A172 (cell line): ENCODE results near the gene ACD. TPM values are rescaled to one million over a fixed set of nuclear protein-coding genes. Genes with fewer than 3 reads are reported as not detected.
A peak's percentile ranks its signal among the peaks of the same experiment; 100 is the strongest.

ENCODE experiments used
- DNase-seq: peaks from one replicate; pipeline ENCODE4 v3.0.0-alpha.2; 2015; ENCODE audit warnings: low spot score
- total RNA-seq: library from RNA; depleted of rRNA; stranded (reverse); fragments of >200 nt; shearing (Covaris generic); gene quantifications from 2 replicates; pipeline ENCODE4 v1.2.3, GENCODE V29; 2014

ACD gene
- total RNA-seq, 1 experiment from 2014 or later: 43.0 TPM

DNA sequence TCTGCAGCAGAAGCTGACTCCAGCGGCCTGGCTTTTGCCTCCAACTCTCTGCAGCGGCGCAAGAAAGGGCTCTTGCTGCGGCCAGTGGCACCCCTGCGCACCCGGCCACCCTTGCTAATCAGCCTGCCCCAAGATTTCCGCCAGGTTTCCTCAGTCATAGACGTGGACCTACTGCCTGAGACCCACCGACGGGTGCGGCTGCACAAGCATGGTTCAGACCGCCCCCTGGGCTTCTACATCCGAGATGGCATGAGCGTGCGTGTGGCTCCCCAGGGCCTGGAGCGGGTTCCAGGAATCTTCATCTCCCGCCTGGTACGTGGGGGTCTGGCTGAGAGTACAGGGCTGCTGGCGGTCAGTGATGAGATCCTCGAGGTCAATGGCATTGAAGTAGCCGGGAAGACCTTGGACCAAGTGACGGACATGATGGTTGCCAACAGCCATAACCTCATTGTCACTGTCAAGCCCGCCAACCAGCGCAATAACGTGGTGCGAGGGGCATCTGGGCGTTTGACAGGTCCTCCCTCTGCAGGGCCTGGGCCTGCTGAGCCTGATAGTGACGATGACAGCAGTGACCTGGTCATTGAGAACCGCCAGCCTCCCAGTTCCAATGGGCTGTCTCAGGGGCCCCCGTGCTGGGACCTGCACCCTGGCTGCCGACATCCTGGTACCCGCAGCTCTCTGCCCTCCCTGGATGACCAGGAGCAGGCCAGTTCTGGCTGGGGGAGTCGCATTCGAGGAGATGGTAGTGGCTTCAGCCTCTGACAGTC, 2.0 kb upstream of the ACD start:
- no peak for DNase-seq

DNA sequence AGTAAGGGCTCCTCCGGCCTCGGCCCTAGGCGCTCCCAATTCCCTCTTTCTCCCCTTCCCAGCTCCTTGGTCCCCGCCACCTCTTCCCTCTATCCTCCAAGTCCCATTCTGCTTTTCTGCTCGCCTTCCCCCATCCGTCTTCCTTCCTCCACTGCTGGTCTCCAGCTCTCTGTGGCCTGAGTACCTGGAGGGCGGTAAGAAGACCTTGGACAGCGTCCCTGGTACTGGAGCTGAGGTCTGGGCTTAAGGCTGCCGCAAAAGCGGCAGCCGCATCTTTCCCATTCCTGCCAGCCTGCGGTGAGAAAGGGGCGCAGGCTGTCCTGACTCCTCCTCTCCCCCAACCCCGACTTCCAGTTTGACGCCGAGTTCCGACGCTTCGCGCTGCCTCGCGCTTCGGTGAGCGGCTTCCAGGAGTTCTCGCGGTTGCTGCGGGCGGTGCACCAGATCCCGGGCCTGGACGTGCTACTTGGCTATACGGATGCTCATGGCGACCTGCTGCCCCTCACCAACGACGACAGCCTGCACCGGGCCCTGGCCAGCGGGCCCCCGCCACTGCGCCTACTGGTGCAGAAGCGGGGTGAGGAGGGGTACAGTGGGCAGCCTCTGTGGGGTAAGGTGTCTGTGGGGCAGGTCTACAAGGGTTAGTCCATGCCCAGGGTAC, 1.2 kb upstream of the ACD start:
- peak; percentile 38 for DNase-seq

DNA sequence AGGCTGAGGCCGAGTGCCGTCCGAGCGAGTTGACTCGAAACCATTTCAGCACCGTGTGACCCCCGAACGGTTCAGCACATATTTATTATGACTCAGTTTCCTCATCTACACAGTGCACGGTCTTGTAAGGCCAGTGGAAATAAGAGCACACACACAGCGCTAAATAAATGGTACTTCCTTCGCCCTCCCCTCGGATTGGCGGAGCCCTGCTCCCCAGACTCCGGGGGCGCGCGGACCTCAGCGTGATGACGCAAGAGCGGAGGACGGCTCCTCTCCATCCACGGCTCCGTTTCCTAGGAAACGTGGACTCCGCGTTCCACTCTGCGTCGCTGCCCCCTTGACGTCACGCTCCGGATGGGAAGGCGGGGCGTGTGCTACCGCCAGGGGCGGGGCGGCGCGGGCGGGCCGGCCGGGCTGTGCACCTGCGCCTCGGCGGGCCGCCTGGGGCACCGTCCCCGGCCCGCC, 536 bp upstream of the ACD start, which contains the start of gene PARD6A:
PARD6A (plus strand) TSS at position 397 of the 465 bp plus-strand sequence. CDS start 79 bp downstream, outside the sequence.
- DNase-seq: peak; percentile 91

DNA sequence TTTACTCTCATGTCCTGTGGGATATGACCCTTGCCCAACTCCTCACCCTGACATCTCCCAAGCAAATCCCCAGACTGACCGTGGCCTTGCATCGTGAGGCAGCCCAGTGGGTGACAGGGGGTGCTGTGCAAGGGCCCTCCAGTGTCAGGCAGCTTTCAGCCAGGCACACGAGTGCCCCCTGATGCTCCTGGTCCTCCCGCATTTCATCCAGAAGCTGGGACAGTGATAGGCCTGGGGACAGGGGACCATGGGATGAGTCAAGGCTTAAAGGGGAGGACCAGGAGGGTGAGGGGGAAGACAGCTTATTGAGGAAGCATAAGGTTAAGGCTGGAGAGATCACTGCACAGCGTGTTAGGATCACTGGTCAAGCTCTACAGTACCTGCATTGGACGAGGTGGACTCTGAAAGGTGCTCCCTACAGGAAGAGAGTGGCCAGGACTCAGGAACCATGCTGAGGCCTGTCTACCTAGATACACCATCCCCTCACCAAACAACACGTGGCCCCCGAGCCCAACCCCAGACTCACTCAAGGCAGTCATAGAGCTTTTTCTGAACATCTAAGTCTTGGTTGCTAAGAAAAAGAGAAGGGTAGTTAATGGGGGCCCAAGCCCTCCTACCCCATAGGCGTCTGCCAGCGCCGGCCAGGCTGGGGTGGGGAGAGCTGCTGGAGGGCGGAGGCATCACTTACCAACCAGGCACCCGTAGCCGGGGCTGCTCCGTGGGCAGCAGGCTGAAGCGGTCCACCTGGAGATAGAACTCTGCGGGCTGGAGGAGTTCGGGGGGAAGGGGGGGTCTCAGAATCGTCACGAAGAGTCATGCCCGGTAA, 998 bp downstream of the ACD start:
- DNase-seq: no peak

DNA sequence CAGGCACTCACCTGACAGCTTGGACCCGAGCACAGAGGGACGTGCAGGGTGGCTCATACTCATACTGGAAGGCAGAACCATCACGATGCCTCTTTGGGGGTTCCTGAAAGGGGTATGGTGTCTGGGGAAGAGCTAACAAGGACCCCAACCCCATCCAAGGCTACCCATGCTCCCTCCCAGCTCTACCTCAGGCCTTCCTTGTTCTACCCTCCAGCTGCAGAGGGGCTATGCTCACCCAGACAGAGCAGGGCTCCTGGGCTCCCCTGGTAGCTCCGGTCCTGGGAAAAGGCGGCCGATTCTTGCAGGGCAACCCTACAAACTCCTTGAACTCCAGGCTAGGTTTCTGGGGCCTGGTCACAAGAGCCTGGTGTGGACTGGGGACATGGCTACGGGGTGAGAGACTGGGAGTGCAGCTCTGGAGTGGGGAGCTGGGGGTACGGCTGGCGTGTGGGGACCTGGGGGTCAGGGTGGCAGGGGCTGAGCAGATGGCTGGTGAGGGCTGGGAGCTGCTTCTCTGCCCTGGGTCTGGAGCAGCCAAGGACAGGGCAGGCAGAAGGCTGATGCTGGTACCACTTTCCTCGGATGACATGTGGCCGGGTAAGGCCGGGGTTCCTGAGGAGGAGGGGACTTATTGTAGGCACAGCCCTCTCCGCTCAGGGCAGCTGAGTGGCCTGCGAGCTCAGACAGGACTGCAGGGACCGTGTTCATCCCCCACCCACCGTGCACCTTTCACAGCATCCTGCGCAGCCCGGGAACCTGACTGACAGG, 2.1 kb downstream of the ACD start:
- no peak for DNase-seq

DNA sequence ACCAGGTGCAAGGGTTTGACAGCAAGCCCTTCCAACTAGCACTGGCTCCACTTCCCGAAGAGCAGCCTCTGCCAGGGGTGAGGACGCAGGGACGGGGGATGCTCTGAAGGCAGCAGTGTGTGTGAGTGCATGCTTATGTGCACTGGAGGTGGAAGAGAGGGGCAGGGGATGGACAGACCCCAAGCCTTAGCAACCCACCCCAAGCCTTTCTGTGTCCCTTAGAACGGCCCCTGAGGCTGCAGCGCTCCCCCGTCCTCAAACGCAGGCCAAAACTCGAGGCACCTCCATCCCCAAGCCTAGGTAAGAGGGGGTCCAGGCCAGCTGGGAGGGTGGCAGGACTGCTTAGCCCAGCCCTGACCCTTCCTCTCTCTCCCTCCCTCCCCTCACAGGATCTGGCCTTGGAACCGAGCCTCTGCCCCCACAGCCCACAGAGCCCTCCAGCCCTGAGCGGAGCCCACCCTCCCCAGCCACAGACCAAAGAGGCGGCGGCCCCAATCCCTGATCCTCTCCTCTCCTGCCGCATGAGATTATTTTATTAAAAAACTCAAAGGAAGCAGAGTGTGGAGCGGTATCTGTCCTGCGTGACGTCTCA, 2.9 kb downstream of the ACD start:
- no peak for DNase-seq

DNA sequence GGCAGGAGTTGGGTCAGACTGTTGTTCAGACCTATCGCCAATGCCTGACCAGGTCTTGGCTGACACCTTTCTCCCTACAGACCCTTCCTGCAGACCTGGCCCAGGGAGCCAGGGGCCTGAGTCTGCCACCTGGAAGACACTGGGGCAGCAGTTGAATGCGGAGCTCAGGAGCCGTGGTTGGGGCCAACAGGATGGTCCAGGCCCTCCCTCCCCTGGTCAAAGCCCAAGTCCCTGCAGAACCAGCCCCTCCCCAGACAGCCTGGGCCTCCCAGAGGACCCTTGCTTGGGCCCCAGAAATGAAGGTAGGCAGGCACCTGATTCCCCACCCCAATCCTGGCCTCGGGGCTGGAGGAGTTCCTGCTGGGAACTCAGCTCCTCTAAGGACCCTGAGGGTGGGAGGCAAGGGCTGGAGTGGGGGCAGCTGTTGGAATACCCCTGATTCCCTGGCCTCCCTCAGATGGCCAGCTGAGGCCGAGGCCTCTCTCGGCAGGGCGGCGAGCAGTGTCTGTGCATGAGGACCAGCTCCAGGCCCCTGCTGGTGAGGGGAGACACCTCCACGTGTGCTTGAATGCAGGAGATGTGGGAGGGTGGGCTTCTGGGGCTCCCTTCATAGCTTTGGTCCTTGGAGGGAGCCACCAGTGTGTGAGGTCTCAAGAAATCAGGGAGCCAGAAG, 3.6 kb downstream of the ACD start:
- no peak for DNase-seq

DNA sequence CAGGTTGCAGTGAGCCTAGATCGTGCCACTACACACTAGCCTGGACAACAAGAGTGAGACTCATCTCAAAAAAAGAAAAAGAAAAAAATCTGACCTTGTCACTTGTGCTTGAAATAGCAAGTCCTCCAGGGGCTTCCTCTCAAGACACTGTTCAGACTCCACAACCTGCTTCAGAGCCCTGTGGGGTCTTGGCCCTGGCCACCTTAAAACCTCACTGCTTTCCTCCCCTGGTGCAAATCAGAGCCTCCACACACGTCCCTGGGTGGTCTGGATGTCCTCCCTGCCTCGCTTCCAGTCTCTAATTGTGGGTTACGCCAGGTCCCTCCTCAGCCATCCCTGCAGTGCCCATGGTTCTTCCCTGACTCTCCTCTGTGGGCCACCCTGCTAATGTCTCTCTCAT, 4.7 kb downstream of the ACD start:
- DNase-seq: no peak

DNA sequence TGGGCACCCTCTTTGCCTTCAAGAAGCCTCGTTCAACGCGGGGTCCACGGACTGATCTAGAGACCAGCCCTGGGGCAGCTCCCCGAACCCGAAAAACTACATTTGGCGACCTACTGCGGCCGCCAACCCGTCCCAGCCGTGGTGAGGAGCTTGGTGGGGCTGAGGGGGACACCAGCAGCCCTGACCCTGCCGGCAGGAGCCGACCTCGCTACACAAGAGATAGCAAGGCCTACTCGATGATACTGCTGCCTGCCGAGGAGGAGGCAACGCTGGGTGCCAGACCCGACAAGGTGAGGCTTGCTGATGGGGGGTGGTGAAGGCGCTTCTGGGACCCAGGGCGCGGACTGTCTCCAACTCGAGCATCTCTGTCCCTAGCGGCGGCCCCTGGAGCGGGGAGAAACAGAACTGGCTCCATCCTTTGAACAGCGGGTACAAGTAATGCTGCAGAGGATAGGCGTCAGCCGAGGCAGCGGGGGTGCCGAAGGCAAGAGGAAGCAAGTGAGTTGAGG, 5.6 kb downstream of the ACD start:
- no peak for DNase-seq

DNA sequence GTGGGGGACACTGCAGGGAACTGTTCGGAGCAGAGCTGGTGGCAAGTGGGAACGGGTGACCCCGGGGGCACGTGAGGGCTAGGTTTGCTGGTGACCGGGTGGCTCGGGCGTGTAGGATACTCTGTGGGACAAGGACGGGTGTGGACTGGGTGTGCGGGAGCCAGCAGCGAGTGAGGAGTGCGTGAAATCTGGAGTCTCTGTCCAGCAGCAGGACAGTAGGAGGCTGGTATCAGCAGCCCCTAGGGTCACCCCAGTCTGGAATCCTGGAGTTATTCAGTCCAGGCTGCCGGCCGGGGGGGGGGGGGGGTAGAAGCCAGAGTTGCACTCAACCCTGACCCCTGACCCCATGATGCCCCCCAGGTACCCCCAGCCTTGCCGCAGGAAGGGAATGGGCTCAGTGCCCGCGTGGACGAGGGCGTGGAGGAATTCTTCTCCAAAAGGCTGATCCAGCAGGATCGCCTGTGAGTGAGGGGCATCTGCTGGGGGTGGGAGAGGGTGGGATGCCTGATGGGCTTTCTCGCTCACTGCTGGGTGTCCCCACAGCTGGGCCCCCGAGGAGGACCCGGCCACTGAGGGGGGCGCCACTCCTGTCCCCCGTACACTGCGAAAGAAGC, 6.2 kb downstream of the ACD start:
- no peak for DNase-seq

DNA sequence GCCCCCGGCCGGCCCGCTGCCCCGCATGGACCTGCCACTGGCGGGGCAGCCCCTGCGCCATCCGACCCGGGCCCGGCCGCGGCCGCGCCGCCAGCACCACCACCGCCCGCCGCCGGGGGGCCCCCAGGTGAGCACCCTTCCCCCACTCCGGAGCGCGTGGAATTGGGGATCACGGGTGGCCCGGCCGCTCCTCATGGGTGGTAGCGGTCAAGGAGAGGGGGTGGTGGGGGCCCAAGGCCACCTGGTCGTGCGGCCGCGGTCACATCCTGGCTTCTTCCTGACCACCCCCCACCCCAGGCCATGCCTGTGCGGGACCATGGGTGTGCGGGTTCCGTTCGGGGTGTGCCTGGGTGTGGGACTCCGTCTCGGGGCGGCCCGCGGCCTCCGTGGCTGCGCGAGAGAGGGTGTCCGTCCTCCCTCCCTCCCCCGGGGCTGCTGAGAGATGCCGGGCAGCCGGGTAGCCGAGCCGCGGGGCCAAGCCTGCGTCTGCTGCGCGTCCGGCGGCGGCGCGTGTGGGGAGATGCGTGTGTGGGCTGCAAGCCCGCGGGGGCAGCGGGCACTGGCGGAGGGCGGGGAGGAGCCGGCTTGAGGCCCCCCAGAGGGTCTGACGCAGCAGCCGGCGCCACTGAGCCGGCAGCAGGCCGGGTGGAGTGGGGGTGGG, 6.8 kb downstream of the ACD start:
- no peak for DNase-seq

DNA sequence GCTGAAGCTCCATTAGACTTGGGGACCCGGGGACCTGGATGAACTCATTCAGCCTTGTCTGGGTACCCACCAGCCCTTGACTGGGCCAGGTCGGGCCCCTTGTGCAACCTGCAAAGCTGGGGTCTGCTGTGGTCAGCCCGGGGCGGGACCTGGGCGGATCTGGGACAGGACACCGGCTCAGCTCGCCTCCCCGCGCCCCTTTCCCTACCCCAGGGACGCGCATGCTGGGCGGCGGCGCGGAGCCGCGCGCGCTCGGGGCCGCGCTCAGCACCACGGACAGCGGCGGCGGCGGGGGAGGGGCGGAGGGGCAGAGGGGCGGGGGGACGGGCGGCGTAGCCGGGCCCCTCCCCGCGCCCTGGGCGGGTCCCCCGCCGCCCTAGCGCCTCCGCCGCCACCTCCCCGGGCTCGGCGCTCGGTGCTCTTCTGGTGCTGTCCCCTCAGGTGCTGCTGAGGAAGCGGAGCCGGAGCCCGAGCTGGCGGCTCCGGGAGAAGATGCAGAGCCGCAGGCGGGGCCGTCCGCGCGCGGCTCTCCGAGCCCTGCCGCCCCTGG, 7.4 kb downstream of the ACD start:
- peak; percentile 34 for DNase-seq

DNA sequence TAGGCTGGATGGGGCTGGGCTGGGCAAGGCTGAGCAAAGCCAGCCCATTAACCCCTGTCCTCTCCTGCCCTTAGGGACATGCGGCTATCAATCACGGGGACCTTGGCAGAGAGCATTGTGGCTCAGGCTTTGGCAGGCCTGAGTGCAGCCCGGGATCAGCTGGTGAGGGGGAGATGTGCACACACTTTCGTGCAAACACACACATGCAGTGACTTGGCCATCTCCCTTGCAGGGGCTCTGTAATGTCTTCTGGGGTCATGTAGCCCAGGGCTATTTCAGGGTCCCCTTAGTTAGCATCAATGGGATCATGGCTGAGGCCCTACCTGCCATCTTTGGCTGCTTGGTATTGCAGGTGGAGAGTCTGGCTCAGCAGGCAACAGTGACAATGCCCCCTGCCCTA, 8.2 kb downstream of the ACD start:
- DNase-seq: no peak

DNA sequence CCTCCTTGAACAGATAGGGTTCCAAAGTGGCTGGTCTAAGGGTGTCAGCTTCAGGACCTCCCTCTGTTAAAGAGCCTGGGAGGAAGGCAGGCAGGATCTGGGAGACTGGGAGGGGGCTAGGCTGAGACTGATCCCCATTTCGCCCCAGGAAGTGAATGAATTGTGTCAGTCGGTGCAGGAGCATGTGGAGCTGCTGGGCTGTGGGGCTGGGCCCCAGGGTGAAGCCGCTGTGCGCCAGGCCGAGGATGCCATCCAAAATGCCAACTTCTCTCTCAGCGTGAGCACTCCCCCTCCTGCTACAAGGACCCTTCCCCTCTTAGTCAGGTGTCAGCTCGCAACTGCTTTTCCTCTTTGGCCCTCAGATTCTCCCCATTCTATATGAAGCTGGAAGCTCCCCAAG, 9.0 kb downstream of the ACD start:
- DNase-seq: no peak

DNA sequence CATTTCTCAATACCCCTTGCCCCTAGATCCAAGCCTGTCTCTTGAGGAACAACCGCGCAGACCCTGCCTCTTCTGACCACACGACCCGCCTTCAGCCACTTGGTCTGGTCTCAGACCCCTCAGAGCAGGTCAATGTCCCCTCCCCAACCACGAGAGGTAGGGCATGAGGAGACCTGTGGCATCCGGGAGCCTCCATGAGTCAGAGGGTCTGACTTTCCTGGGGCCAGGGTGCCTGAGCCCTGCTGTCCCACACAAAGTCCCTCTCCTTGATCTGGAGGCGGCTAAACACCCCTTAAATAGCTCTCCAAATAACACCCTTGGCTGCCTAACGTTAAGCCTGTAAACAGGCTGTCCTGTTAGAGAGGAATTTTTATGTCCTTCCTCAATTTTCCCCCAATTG, 10.0 kb downstream of the ACD start:
- no peak for DNase-seq

DNA sequence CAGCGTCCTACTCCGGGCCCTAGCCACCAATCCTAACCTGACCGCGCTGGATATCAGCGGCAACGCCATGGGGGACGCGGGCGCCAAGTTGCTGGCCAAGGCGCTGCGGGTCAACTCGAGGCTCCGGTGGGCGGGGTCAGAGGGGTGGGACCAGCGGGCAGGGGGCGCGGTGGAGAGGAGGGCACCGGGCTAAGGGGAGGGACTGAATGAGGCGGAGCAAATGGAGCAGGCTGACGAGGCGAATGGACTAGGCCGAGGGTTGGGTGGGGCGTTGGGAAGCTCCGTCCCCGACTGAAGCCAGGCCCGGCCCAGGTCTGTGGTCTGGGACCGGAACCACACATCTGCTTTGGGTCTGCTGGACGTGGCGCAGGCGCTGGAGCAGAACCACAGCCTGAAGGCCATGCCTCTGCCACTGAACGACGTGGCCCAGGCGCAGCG, 10.5 kb downstream of the ACD start:
- no peak for DNase-seq

DNA sequence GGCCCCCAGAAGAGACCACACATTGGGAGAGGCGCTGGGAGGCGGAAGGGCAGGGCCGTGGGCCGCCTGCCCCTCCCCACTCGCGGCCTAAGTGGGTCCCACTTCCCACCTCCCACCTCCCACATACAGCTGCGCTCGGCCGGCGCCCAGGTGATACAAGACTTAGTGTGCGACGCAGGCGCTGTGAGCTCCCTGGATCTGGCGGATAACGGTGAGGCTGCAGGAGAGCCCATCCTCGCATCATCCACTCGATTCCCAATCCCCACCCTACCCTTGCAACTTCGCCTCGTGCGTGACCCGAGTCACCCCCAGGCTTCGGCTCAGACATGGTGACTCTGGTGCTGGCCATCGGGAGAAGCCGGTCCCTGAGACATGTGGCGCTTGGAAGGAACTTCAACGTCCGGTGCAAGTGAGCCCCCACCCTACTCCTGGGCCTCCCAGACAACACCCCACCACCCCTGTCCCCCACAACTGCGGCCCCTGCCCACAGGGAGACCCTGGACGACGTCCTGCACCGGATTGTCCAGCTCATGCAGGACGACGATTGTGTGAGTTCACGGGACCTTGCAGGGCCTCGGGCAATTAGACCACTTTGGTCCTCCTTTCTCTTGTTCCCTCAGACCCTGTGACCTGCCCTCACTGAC, 11.2 kb downstream of the ACD start:
- DNase-seq: no peak

DNA sequence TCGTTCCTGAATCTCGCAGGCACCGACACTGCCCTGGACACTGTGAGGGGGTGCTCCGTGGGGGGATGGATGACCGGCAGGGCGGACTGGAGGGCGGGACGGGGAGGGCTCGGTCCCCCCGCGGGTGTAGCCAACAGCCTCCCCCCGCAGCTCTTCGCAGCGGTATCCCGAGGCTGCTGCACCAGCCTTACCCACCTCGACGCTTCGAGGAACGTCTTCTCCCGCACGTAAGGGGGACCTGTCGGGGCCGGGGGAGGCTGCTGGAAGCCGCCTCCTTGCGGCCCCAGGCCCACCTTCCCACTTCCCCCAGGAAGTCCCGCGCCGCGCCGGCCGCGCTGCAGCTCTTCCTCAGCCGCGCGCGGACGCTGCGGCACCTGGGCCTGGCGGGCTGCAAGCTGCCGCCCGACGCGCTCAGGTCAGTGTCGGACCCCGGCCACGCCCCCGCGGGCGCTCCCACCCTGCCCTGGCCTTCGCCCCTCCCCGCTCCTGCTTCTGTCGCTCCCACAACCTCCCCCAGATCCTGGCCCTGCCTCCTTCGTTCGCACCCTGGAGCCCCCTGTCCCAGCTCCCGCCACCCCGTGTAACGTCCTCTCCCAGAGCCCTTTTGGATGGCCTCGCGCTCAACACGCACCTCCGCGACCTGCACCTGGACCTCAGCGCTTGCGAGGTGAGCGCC, 11.8 kb downstream of the ACD start:
- no peak for DNase-seq
